GM21381 (cell line): ENCODE measurements around the gene DENND2D.

Source experiments
- ATAC-seq: cut with Tn5 transposase; IDR thresholded peaks from one replicate; pipeline ENCODE4 v1.9.1; 2021; ENCODE audit warnings: mild to moderate bottlenecking, moderate library complexity; ENCODE audit not compliant: unreplicated experiment

DENND2D gene

DNA sequence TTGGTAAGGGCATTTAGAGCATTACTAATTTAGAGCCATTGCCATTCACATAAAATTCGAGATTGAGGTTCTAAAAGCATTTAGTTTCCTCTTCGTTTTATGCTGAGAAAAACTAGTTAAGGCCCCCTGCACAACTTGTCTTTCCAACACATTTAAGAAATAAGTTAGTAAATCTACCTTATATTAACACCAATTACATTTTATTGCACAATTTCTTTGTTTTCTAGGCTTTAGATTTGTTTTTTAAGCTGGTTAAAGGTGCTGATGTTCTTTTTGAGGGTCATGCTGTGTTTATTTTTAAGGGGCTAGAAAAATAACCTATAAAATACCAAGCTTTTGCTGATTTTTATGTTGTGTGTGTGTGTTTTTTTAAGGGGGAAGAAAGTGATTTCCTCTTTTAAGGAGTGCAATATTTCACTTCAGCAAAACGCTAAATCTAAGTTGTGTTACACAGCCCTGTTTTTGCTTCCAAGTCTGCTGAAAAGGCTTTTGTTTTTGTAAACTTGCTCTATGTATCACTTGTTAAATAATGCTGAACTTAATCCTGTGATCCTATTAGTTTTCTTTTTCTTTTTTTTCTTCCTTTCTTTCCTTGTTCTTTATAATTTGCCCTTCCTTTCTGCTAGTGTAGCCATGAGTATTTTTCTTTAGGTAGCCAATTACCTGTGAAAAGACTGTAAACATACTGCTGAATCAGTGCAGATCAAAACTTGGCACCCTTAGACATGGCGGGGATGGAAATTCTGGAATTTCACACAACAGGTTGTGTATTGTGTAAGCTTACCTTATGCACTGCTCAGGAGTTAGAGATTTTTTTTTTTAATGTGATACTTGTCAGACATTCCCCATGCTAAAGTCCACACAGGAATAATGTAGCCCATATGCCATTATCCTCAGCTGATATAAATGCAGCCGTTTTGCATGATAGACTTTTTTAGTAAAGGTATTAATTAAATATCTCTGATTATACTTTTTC is 58.9 kb downstream of the DENND2D start:
- no peak for ATAC-seq

DNA sequence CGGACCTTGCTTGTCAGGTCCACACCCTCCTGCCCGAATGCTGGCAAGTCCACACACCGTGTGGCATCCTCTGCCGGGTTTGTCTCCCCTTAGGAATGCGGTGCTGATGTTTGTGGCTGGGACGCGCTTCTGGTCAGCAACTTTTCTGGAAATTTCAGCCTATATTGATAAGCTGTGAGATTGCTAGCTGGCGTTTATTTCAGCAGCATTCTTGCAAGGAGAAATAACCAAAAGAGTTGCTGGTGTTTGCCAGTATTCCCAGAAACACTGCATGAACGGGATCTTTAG is 59.8 kb downstream of the DENND2D start:
- ATAC-seq, result no peak

DNA sequence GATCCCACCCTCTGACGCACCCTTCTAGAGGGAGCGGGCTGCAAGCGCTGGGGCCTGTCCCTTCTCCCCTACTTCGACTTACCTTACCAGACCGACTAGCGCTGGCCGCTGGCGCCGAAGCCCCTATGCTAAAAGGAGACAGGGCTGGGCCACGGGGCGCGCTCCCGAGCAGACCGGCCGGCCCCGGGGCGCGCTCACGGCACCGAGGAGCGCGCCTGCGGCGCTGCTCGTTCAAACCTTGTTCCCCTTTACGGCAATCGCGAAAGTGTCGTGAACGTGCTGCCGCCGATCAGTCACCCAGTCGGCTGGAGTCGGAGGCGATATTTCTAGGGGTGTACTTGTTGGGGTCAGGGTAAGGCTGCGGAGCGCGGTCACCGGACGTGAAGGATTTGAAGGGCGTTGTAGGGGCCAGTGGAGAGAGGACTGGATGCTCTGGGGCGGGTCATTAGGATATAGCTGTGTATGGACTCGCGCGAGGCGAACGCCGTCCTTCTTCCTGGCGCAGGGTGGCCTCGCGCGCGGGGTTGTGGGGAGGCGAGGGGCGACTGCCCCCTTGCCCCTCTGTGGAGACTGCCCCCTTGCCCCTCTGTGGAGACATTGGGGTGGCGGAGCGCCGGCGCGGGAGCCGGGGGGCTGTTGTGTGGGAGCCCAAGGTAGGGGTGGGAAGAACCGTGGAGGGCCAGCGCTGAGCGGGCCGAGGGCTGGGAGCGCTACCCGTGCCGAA is 60.3 kb downstream of the DENND2D start, which contains the start of the genes CEPT1 and DRAM2:
Gene CEPT1, plus strand, starts transcription at position 268 of the 724 bp plus-strand sequence. CDS start 7,492 bp downstream, outside the sequence.
Gene DRAM2, minus strand, starts transcription at position 138 of the 724 bp plus-strand sequence. CDS start 8,539 bp downstream, outside the sequence.
- peak; percentile 62 for ATAC-seq

DNA sequence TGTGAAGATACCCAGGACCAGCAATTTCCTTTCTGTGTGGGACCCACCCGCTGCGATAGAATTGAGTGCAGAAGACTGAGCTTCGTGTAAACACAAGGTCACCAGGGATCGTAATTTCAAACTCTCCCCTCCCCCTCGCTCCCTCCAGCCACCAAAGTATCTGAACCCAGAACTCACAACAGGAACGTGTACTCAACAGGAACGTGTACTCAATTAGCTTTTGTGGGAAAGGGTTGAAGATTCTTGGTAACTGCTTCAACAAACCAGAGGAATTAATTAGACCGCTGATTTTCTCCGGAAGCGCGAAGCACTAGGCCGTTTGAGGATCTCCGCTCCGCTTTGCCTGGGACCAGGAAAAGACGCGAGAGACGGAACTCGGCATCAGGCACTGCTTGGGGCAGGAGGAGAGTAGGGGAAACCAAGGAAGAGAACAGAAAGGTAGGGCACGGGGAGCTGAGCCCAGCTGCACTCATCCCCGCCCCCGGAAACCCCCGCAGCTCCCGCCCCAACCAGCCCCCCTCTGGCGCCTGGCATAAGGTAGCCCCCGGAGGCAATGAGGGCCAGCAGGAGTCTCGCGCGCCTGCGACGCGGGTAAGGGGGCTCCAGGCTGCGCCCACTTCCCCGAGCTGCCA is 61.0 kb downstream of the DENND2D start:
- peak; percentile 37 for ATAC-seq
